Activated T-helper 1 cell treated with anti-CD3 and anti-CD28 coated beads, Interleukin-2, amount 50 U/mL, for 16 hours (primary cell): Measurements from ENCODE around the gene ITPKC.

Experiments
- DNase-seq, 2 donors: peaks; one replicate each; pipeline ENCODE4 v3.0.0-alpha.2; 2020; ENCODE audit warnings: low read depth in 1 of 2, low spot score in 1 of 2

The ITPKC gene

GRCh38 chr19:40690050-40690692 is 26.7 kb upstream of the ITPKC start, which contains the start of gene NUMBL:
TSS of gene NUMBL (minus strand) at chr19:40690651. CDS start at chr19:40690483, 168 bp downstream.
- no peak for DNase-seq

GRCh38 chr19:40690693-40691420 is 26.1 kb upstream of the ITPKC start:
- DNase-seq, result peak; percentile 70 to 83

GRCh38 chr19:40691421-40692211 is 25.3 kb upstream of the ITPKC start:
- DNase-seq, result no peak

GRCh38 chr19:40692212-40692551 is 24.7 kb upstream of the ITPKC start:
- DNase-seq, result no peak

GRCh38 chr19:40693150-40693788 is 23.6 kb upstream of the ITPKC start:
- DNase-seq, result no peak

GRCh38 chr19:40693896-40694295 is 23.0 kb upstream of the ITPKC start:
- no peak for DNase-seq

GRCh38 chr19:40695881-40696280 is 21.0 kb upstream of the ITPKC start:
- DNase-seq, result no peak

GRCh38 chr19:40697007-40697406 is 19.9 kb upstream of the ITPKC start:
- no peak for DNase-seq

- DNase-seq, result no peak
Measured at GRCh38 chr19:40700083-40700482, 16.8 kb upstream of the ITPKC start.

- DNase-seq, result no peak
Measured at GRCh38 chr19:40701758-40702157, 15.2 kb upstream of the ITPKC start.

GRCh38 chr19:40702337-40703012 is 14.4 kb upstream of the ITPKC start:
- no peak for DNase-seq

GRCh38 chr19:40703029-40703755 is 13.7 kb upstream of the ITPKC start:
- DNase-seq, result no peak

- DNase-seq, result no peak
Measured at GRCh38 chr19:40704491-40705361, 12.2 kb upstream of the ITPKC start.

- no peak for DNase-seq
Measured at GRCh38 chr19:40705362-40705651, 11.6 kb upstream of the ITPKC start.

GRCh38 chr19:40705950-40706619 is 10.8 kb upstream of the ITPKC start:
- DNase-seq, result no peak

GRCh38 chr19:40707615-40708014 is 9.3 kb upstream of the ITPKC start:
- DNase-seq, result no peak

GRCh38 chr19:40709817-40710216 is 7.1 kb upstream of the ITPKC start:
- DNase-seq, result no peak

- DNase-seq, result no peak
Measured at GRCh38 chr19:40713939-40714338, 3.0 kb upstream of the ITPKC start.
